GM23338 (cell line): ENCODE measurements around the gene RNF212B. TPM values are rescaled to one million over a fixed set of nuclear protein-coding genes. Genes with fewer than 3 reads are reported as not detected.

Source experiments
- ATAC-seq: fragments of 200-7000 bp; cut with Tn5 transposase; 3 replicates; pipeline ENCODE4 v1.9.1; 2020
- DNase-seq: peaks from one replicate; pipeline ENCODE4 v3.0.0-alpha.2; 2015; ENCODE audit warnings: low spot score
- H2AFZ ChIP-seq: fragments of 200-600 bp; sonication (generic); 2 replicates; pipeline ENCODE4 v1.8.0; 2016; ENCODE audit warnings: antibody characterized with exemption, mild to moderate bottlenecking, moderate library complexity
- H3F3A ChIP-seq: fragments of 200-600 bp; sonication (generic); replicated peaks from 2 replicates; pipeline ENCODE4 v1.8.0; 2017; ENCODE audit warnings: antibody characterized with exemption, mixed run types, low read depth
- H3K27ac ChIP-seq: fragments of 200-600 bp; sonication (generic); 2 replicates; pipeline ENCODE4 v1.6.1; 2016; ENCODE audit warnings: low read depth
- H3K27me3 ChIP-seq: fragments of 200-600 bp; sonication (generic); 2 replicates; pipeline ENCODE4 v1.8.0; 2016; ENCODE audit warnings: mild to moderate bottlenecking, mixed run types, moderate library complexity; ENCODE audit not compliant: insufficient read depth
- H3K36me3 ChIP-seq: fragments of 200-600 bp; sonication (generic); 2 replicates; pipeline ENCODE4 v1.8.0; 2016; ENCODE audit warnings: mild to moderate bottlenecking; ENCODE audit not compliant: insufficient read depth
- H3K4me1 ChIP-seq: fragments of 200-600 bp; sonication (generic); 2 replicates; pipeline ENCODE4 v1.8.0; 2016; ENCODE audit warnings: mild to moderate bottlenecking, moderate library complexity; ENCODE audit not compliant: insufficient read depth
- H3K4me2 ChIP-seq: fragments of 200-600 bp; sonication (generic); 2 replicates; pipeline ENCODE4 v1.7.1; 2017; ENCODE audit warnings: mixed run types
- H3K4me3 ChIP-seq: fragments of 200-600 bp; sonication (generic); 2 replicates; pipeline ENCODE4 v1.6.1; 2016; ENCODE audit warnings: mixed run types
- H3K79me2 ChIP-seq: fragments of 200-600 bp; sonication (generic); replicated peaks from 2 replicates; pipeline ENCODE4 v1.8.0; 2017; ENCODE audit warnings: mild to moderate bottlenecking; ENCODE audit not compliant: insufficient read depth
- H3K9me2 ChIP-seq: fragments of 200-600 bp; sonication (generic); 2 replicates; pipeline ENCODE4 v1.8.0; 2017; ENCODE audit not compliant: insufficient read depth
- H4K20me1 ChIP-seq: fragments of 200-600 bp; sonication (generic); replicated peaks from 2 replicates; pipeline ENCODE4 v1.8.0; 2017; ENCODE audit warnings: mild to moderate bottlenecking; ENCODE audit not compliant: insufficient read depth
- H3K27ac Mint-ChIP-seq: 2 replicates; pipeline ENCODE4 v1.8.0; 2020; ENCODE audit warnings: inconsistent platforms, mild to moderate bottlenecking, moderate library complexity, mixed read lengths
- H3K27me3 Mint-ChIP-seq: 3 replicates; pipeline ENCODE4 v1.8.0; 2022; ENCODE audit warnings: low read depth, mild to moderate bottlenecking, moderate library complexity, mixed read lengths, inconsistent platforms; ENCODE audit not compliant: insufficient read depth, poor library complexity
- H3K36me3 Mint-ChIP-seq: 3 replicates; pipeline ENCODE4 v1.8.0; 2021; ENCODE audit warnings: low read depth, mild to moderate bottlenecking, inconsistent platforms, moderate library complexity, mixed read lengths
- H3K4me1 Mint-ChIP-seq: 3 replicates; pipeline ENCODE4 v1.8.0; 2020; ENCODE audit warnings: mild to moderate bottlenecking, inconsistent platforms, mixed read lengths
- H3K4me3 Mint-ChIP-seq: 3 replicates; pipeline ENCODE4 v1.8.0; 2021; ENCODE audit warnings: moderate library complexity, mild to moderate bottlenecking, inconsistent platforms, mixed read lengths
- H3K9me3 Mint-ChIP-seq: 3 replicates; pipeline ENCODE4 v1.8.0; 2020; ENCODE audit warnings: moderate library complexity, mild to moderate bottlenecking, inconsistent platforms, mixed read lengths
- CREB1 ChIP-seq: fragments of 250-450 bp; sonication (Bioruptor Pico); IDR thresholded peaks from 2 replicates; pipeline ENCODE4 v1.5.0; 2020; ENCODE audit warnings: low read depth, mild to moderate bottlenecking, moderate library complexity
- POLR2AphosphoS5 ChIP-seq: IDR thresholded peaks from 2 replicates; pipeline ENCODE4 v1.6.1; 2016; ENCODE audit warnings: antibody characterized with exemption, low read depth
- STAT1 ChIP-seq: IDR thresholded peaks from one replicate; pipeline ENCODE4 v1.6.1; 2016; ENCODE audit warnings: antibody characterized with exemption; ENCODE audit not compliant: unreplicated experiment
- ZNF331 ChIP-seq: fragments of 250-450 bp; sonication (Bioruptor Pico); IDR thresholded peaks from 2 replicates; pipeline ENCODE4 v1.5.0; 2020; ENCODE audit warnings: low read depth, mild to moderate bottlenecking, moderate library complexity
- polyA plus RNA-seq: library from polyadenylated mRNA; unstranded; fragments of >200 nt; fragmentation: Nextera tagmentation; extraction: Ambion mirVana; gene quantifications from 2 replicates; pipeline ENCODE4 v1.2.1, GENCODE V29; 2016
- total RNA-seq: library from RNA; depleted of rRNA; stranded (reverse); fragments of >200 nt; shearing (Covaris generic); gene quantifications from 2 replicates; pipeline ENCODE4 v1.2.3, GENCODE V29; 2014
- TF ChIP-seq, protein P1 (sequence below): fragments of 250-450 bp; sonication (Bioruptor Pico); IDR thresholded peaks from 2 replicates; pipeline ENCODE4 v1.5.0; 2020; ENCODE audit warnings: mild to moderate bottlenecking, moderate library complexity
- TF ChIP-seq, protein P2 (sequence below): IDR thresholded peaks from one replicate; pipeline ENCODE4 v1.6.1; 2018; ENCODE audit warnings: antibody characterized with exemption; ENCODE audit not compliant: unreplicated experiment
- TF ChIP-seq, protein P3 (sequence below), 2 experiments: fragments of 200-600 bp in 1 of 2; sonication (generic) in 1 of 2; conservative IDR thresholded peaks; 2 replicates each; pipeline versions ENCODE4 v1.5.1 to v1.6.1; 2016 to 2017; ENCODE audit warnings: antibody characterized with exemption in 2 of 2, low read depth in 2 of 2, mild to moderate bottlenecking in 2 of 2, moderate library complexity in 1 of 2

Gene RNF212B
- total and polyA plus RNA-seq, 2 experiments from 2014 or later: not detected

DNA sequence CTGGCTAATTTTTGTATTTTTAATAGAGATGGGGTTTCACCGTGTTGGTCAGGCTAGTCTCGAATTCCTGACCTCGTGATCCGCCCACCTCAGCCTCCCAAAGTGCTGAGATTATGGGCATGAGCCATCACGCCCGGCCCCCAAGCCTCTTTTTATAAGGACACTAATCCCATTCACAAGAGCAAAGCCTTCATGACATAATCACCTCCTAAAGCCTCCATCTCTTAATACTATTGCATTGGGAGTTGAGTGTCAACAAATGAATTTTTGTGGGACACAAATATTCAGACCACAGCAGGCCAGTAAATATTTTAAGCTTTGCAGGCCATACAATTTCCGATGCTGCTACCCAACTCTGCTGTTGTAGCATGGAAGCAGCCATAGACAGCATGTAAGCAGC is 10.9 kb downstream of the RNF212B start (continued):
- TF ChIP-seq, protein P1, sequence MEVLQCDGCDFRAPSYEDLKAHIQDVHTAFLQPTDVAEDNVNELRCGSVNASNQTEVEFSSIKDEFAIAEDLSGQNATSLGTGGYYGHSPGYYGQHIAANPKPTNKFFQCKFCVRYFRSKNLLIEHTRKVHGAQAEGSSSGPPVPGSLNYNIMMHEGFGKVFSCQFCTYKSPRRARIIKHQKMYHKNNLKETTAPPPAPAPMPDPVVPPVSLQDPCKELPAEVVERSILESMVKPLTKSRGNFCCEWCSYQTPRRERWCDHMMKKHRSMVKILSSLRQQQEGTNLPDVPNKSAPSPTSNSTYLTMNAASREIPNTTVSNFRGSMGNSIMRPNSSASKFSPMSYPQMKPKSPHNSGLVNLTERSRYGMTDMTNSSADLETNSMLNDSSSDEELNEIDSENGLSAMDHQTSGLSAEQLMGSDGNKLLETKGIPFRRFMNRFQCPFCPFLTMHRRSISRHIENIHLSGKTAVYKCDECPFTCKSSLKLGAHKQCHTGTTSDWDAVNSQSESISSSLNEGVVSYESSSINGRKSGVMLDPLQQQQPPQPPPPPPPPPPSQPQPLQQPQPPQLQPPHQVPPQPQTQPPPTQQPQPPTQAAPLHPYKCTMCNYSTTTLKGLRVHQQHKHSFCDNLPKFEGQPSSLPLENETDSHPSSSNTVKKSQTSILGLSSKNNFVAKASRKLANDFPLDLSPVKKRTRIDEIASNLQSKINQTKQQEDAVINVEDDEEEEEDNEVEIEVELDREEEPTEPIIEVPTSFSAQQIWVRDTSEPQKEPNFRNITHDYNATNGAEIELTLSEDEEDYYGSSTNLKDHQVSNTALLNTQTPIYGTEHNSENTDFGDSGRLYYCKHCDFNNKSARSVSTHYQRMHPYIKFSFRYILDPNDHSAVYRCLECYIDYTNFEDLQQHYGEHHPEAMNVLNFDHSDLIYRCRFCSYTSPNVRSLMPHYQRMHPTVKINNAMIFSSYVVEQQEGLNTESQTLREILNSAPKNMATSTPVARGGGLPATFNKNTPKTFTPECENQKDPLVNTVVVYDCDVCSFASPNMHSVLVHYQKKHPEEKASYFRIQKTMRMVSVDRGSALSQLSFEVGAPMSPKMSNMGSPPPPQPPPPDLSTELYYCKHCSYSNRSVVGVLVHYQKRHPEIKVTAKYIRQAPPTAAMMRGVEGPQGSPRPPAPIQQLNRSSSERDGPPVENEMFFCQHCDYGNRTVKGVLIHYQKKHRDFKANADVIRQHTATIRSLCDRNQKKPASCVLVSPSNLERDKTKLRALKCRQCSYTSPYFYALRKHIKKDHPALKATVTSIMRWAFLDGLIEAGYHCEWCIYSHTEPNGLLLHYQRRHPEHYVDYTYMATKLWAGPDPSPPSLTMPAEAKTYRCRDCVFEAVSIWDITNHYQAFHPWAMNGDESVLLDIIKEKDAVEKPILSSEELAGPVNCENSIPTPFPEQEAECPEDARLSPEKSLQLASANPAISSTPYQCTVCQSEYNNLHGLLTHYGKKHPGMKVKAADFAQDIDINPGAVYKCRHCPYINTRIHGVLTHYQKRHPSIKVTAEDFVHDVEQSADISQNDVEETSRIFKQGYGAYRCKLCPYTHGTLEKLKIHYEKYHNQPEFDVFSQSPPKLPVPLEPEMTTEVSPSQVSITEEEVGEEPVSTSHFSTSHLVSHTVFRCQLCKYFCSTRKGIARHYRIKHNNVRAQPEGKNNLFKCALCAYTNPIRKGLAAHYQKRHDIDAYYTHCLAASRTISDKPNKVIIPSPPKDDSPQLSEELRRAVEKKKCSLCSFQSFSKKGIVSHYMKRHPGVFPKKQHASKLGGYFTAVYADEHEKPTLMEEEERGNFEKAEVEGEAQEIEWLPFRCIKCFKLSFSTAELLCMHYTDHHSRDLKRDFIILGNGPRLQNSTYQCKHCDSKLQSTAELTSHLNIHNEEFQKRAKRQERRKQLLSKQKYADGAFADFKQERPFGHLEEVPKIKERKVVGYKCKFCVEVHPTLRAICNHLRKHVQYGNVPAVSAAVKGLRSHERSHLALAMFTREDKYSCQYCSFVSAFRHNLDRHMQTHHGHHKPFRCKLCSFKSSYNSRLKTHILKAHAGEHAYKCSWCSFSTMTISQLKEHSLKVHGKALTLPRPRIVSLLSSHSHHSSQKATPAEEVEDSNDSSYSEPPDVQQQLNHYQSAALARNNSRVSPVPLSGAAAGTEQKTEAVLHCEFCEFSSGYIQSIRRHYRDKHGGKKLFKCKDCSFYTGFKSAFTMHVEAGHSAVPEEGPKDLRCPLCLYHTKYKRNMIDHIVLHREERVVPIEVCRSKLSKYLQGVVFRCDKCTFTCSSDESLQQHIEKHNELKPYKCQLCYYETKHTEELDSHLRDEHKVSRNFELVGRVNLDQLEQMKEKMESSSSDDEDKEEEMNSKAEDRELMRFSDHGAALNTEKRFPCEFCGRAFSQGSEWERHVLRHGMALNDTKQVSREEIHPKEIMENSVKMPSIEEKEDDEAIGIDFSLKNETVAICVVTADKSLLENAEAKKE (CRISPR knock-in tag): no peak
- TF ChIP-seq ZNF331 (no peak), POLR2AphosphoS5 (no peak)

DNA sequence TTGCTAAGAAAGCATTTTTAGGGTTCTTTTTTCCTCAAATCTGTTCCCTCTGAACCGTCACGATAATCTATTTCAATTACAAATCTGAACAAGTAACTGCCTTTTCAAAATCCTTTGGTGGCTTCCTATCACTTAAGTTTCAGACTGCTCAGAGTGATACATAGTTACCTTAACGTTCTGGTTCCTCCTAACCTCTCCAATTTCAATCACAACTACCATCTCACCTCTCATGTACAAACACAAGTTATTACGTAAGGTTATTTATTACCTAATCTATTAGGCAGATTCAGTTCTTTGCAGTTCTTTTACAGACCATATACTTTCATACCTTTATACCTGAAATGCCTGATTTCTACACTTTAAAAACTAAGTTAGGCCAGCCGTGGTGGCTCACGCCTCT is 12.1 kb downstream of the RNF212B start:
- no peaks in the 10 kb centered on the region for H3K36me3 Mint-ChIP-seq
- DNase-seq (no peak), ATAC-seq (no peak)
- H3K4me2 ChIP-seq: no peak overlapping the region
- no peaks in the 10 kb centered on the region for H3K9me3 Mint-ChIP-seq
- H4K20me1 ChIP-seq: no peaks in the 10 kb centered on the region
- no peak overlapping the region for H2AFZ ChIP-seq
- H3F3A ChIP-seq: no peaks in the 10 kb centered on the region
- H3K4me1 Mint-ChIP-seq: peaks cover 38% of the 10 kb centered on the region
- no peak overlapping the region for H3K4me3 Mint-ChIP-seq
- H3K27me3 Mint-ChIP-seq: peaks cover 3% of the 10 kb centered on the region
- no peaks in the 10 kb centered on the region for H3K36me3 ChIP-seq
- no peaks in the 10 kb centered on the region for H3K27me3 ChIP-seq
- H3K9me2 ChIP-seq: no peaks in the 10 kb centered on the region
- peak overlapping the region; percentile 0; the same call in 1 of the 2 replicates for H3K27ac Mint-ChIP-seq
- peaks cover 33% of the 10 kb centered on the region for H3K4me1 ChIP-seq
- H3K4me3 ChIP-seq: no peak overlapping the region
- no peaks in the 10 kb centered on the region for H3K79me2 ChIP-seq
- peak overlapping the region; percentile 84; the same call in 1 of the 2 replicates for H3K27ac ChIP-seq
- TF ChIP-seq, protein P2, sequence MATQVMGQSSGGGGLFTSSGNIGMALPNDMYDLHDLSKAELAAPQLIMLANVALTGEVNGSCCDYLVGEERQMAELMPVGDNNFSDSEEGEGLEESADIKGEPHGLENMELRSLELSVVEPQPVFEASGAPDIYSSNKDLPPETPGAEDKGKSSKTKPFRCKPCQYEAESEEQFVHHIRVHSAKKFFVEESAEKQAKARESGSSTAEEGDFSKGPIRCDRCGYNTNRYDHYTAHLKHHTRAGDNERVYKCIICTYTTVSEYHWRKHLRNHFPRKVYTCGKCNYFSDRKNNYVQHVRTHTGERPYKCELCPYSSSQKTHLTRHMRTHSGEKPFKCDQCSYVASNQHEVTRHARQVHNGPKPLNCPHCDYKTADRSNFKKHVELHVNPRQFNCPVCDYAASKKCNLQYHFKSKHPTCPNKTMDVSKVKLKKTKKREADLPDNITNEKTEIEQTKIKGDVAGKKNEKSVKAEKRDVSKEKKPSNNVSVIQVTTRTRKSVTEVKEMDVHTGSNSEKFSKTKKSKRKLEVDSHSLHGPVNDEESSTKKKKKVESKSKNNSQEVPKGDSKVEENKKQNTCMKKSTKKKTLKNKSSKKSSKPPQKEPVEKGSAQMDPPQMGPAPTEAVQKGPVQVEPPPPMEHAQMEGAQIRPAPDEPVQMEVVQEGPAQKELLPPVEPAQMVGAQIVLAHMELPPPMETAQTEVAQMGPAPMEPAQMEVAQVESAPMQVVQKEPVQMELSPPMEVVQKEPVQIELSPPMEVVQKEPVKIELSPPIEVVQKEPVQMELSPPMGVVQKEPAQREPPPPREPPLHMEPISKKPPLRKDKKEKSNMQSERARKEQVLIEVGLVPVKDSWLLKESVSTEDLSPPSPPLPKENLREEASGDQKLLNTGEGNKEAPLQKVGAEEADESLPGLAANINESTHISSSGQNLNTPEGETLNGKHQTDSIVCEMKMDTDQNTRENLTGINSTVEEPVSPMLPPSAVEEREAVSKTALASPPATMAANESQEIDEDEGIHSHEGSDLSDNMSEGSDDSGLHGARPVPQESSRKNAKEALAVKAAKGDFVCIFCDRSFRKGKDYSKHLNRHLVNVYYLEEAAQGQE: no peak
- TF ChIP-seq STAT1: no peak
- TF ChIP-seq, protein P3, sequence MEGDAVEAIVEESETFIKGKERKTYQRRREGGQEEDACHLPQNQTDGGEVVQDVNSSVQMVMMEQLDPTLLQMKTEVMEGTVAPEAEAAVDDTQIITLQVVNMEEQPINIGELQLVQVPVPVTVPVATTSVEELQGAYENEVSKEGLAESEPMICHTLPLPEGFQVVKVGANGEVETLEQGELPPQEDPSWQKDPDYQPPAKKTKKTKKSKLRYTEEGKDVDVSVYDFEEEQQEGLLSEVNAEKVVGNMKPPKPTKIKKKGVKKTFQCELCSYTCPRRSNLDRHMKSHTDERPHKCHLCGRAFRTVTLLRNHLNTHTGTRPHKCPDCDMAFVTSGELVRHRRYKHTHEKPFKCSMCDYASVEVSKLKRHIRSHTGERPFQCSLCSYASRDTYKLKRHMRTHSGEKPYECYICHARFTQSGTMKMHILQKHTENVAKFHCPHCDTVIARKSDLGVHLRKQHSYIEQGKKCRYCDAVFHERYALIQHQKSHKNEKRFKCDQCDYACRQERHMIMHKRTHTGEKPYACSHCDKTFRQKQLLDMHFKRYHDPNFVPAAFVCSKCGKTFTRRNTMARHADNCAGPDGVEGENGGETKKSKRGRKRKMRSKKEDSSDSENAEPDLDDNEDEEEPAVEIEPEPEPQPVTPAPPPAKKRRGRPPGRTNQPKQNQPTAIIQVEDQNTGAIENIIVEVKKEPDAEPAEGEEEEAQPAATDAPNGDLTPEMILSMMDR (conservative IDR thresholded peaks at IDR 0.05; ENCODE audit: low read depth in 2 of 2): no peak
- no peak for TF ChIP-seq CREB1
